DMS79 treated with DMSO at 0.1 percent for 48 hours (cell line): Measurements from ENCODE around the gene GRIK4.
"Not testable (repeated sequence)": the region's sequence is repeated elsewhere in the genome, so short reads cannot be mapped to it uniquely, and the experiment has no call there.

Experiments used
- DNase-seq: peaks from one replicate; lab custom pipeline; 2025; lab: John Stamatoyannopoulos, UW

GRIK4 gene

GRCh38 chr11:120574876-120575275, 63.3 kb downstream of the GRIK4 start:
- DNase-seq: no peak

GRCh38 chr11:120575461-120575860, 63.9 kb downstream of the GRIK4 start:
- no peak for DNase-seq

GRCh38 chr11:120576606-120577005, 65.1 kb downstream of the GRIK4 start:
- DNase-seq: no peak

GRCh38 chr11:120577041-120577440, 65.5 kb downstream of the GRIK4 start:
- no peak for DNase-seq

- no peak for DNase-seq
Measured at GRCh38 chr11:120577624-120578363, 66.2 kb downstream of the GRIK4 start.

GRCh38 chr11:120578596-120579154, 67.1 kb downstream of the GRIK4 start:
- no peak for DNase-seq

- DNase-seq: no peak
Measured at GRCh38 chr11:120579611-120580031, 68.1 kb downstream of the GRIK4 start.

- DNase-seq: no peak
Measured at GRCh38 chr11:120581313-120581712, 69.8 kb downstream of the GRIK4 start.

- not testable (repeated sequence) for DNase-seq
Measured at GRCh38 chr11:120582535-120582934, 71.0 kb downstream of the GRIK4 start.

GRCh38 chr11:120586072-120586471, 74.5 kb downstream of the GRIK4 start:
- no peak for DNase-seq

GRCh38 chr11:120586728-120587127, 75.2 kb downstream of the GRIK4 start:
- no peak for DNase-seq

GRCh38 chr11:120587299-120587698, 75.8 kb downstream of the GRIK4 start:
- no peak for DNase-seq

- DNase-seq: no peak
Measured at GRCh38 chr11:120589376-120589775, 77.8 kb downstream of the GRIK4 start.

GRCh38 chr11:120590472-120590871, 78.9 kb downstream of the GRIK4 start:
- no peak for DNase-seq

GRCh38 chr11:120594746-120595145, 83.2 kb downstream of the GRIK4 start:
- no peak for DNase-seq

GRCh38 chr11:120595557-120595956, 84.0 kb downstream of the GRIK4 start:
- DNase-seq: no peak

- DNase-seq: peak; percentile 42
Measured at GRCh38 chr11:120597250-120598215, 86.0 kb downstream of the GRIK4 start.

- DNase-seq: no peak
Measured at GRCh38 chr11:120598517-120599257, 87.1 kb downstream of the GRIK4 start.

- DNase-seq: no peak
Measured at GRCh38 chr11:120599816-120600420, 88.4 kb downstream of the GRIK4 start.

- DNase-seq: peak; percentile 45
Measured at GRCh38 chr11:120601536-120601935, 90.0 kb downstream of the GRIK4 start.

- DNase-seq: no peak
Measured at GRCh38 chr11:120603071-120603470, 91.5 kb downstream of the GRIK4 start.
